Posterior cingulate gyrus (tissue), 11 donors: ENCODE data around the gene GNAS-AS1.
A peak's percentile ranks its signal among the peaks of the same experiment; 100 is the strongest.

ENCODE experiments used
- DNase-seq, 10 donors: peaks; one replicate each; pipeline versions ENCODE4 v3.0.0 to v3.0.0-alpha.2; 2020 to 2021; ENCODE audit warnings: mixed read lengths in 3 of 10
- intact Hi-C: fragments of 100-400 bp; cut with DNase I; formaldehyde crosslinking; loops from one replicate; pipeline ENCODE4 v1.15.1; 2023

The GNAS-AS1 gene

GRCh38 chr20:58888521-58889333 lies 38.0 kb upstream of the GNAS-AS1 start:
- intact Hi-C loops: no loop called here
- DNase-seq: peak; percentile 58 to 96 (median 74)

- no peak for DNase-seq
- intact Hi-C loops: no loop called here
Measured at GRCh38 chr20:58888103-58888502, 37.4 kb upstream of the GNAS-AS1 start.

- intact Hi-C loops: no loop called here
Measured at GRCh38 chr20:58886546-58886945, 35.8 kb upstream of the GNAS-AS1 start.

GRCh38 chr20:58884966-58885365 lies 34.3 kb upstream of the GNAS-AS1 start:
- no peak for DNase-seq
- intact Hi-C loops: no loop called here

More at GRCh38 chr20:58886546-58886945, 35.8 kb upstream of the GNAS-AS1 start:
- no peak for DNase-seq

- DNase-seq: no peak
- intact Hi-C loops: no loop called here
Measured at GRCh38 chr20:58883241-58883691, 32.6 kb upstream of the GNAS-AS1 start.

- intact Hi-C loops: no loop called here
- DNase-seq: no peak
Measured at GRCh38 chr20:58882704-58883089, 32.0 kb upstream of the GNAS-AS1 start.

- intact Hi-C loops: no loop called here
- DNase-seq: no peak
Measured at GRCh38 chr20:58880994-58881752, 30.5 kb upstream of the GNAS-AS1 start.

- intact Hi-C loops: no loop called here
- no peak for DNase-seq
Measured at GRCh38 chr20:58880441-58880840, 29.7 kb upstream of the GNAS-AS1 start.

GRCh38 chr20:58878399-58878798 lies 27.7 kb upstream of the GNAS-AS1 start:
- intact Hi-C loops: no loop called here
- no peak for DNase-seq

GRCh38 chr20:58877976-58878360 lies 27.3 kb upstream of the GNAS-AS1 start:
- intact Hi-C loops: no loop called here
- DNase-seq: no peak

- DNase-seq: no peak
- intact Hi-C loops: no loop called here
Measured at GRCh38 chr20:58877050-58877975, 26.6 kb upstream of the GNAS-AS1 start.

- intact Hi-C loops: no loop called here
- no peak for DNase-seq
Measured at GRCh38 chr20:58876437-58876836, 25.7 kb upstream of the GNAS-AS1 start.

- intact Hi-C loops: no loop called here
- no peak for DNase-seq
Measured at GRCh38 chr20:58875541-58876134, 24.9 kb upstream of the GNAS-AS1 start.

GRCh38 chr20:58875111-58875510 lies 24.4 kb upstream of the GNAS-AS1 start:
- no peak for DNase-seq
- intact Hi-C loops: no loop called here

GRCh38 chr20:58874469-58874868 lies 23.8 kb upstream of the GNAS-AS1 start:
- no peak for DNase-seq
- intact Hi-C loops: no loop called here

- DNase-seq: no peak
- intact Hi-C loops: loop anchor here (2.0 kb wide), 1 partner anchor 583 kb away; no protein-coding TSS in a partner anchor
Measured at GRCh38 chr20:58871533-58872102, 20.9 kb upstream of the GNAS-AS1 start.

GRCh38 chr20:58870293-58871014 lies 19.8 kb upstream of the GNAS-AS1 start:
- intact Hi-C loops: loop anchor here (1.0 to 2.0 kb wide), 2 partner anchors 352 to 584 kb away; no protein-coding TSS in a partner anchor
- peak in 9 of 10 donors; percentile 50 to 94 (median 73) for DNase-seq

- no peak for DNase-seq
- intact Hi-C loops: loop anchor here (1.0 to 5.0 kb wide), 3 partner anchors 338 to 585 kb away; no protein-coding TSS in a partner anchor
Measured at GRCh38 chr20:58869662-58870227, 19.0 kb upstream of the GNAS-AS1 start.
